ENCODE results near the gene MRPS18B. TPM values are rescaled to one million over a fixed set of nuclear protein-coding genes. Genes with fewer than 3 reads are reported as not detected.

MRPS18B gene
- total RNA-seq, 1 experiment from 2014 or later = 112 TPM

- Histone ChIP-seq H3K4me2 (ENCODE audit: low read length) (peak within 1 kb of the TSS; percentile 88), H3K9me3 (ENCODE audit: control insufficient read depth in 1 of 2, insufficient read depth in 1 of 2, low read depth in 1 of 2, low read length in 2 of 2) (no peaks in the 10 kb centered on the region), H4K20me1 (ENCODE audit: insufficient read depth) (peaks cover 12% of the 10 kb centered on the region; the same call in 1 of the 2 replicates), H2AFZ (ENCODE audit: low read depth, low read length, poor library complexity, severe bottlenecking) (peak within 1 kb of the TSS; percentile 24), H3K4me3 (replicated peaks in 1 of 2; ENCODE audit: low read depth in 1 of 2, low read length in 2 of 2) (peak within 1 kb of the TSS; percentile 66 to 97), H3K9ac (ENCODE audit: low read length) (peak within 1 kb of the TSS; percentile 85), H3K9me2 (ENCODE audit: insufficient read depth) (no peaks in the 10 kb centered on the region), H3K79me2 (ENCODE audit: insufficient read depth, low read length) (peaks cover 49% of the 10 kb centered on the region), H3K27me3 (ENCODE audit: insufficient read depth, low read length) (no peaks in the 10 kb centered on the region), H3K4me1 (ENCODE audit: control insufficient read depth in 1 of 2, insufficient read depth in 2 of 2, low read length in 2 of 2) (peaks cover 9 to 29% of the 10 kb centered on the region in 2 experiments), H3K27ac (ENCODE audit: low read depth, low read length) (peak within 1 kb of the TSS; percentile 72), H3K36me3 (ENCODE audit: control insufficient read depth in 1 of 2, insufficient read depth in 2 of 2, low read length in 2 of 2) (peaks cover 2 to 12% of the 10 kb centered on the region in 2 experiments; a peak in 3 of 4 replicates)
- ChIA-PET POLR2A (interaction anchor here (1.0 to 1.1 kb wide), 5 partner anchors 15 to 45 kb away, joined by 3 to 12 read pairs (median 6); partner anchors contain the start of genes GNL1 and PRR3), RAD21 (ENCODE audit: low non-redundant PET in 1 of 2, low total read pairs in 2 of 2, uncharacterized antibody in 2 of 2, unreplicated experiment in 2 of 2) (no interaction called here), CTCF (interaction anchor here (0.6 to 1.3 kb wide), 3 partner anchors 26 to 30 kb away, joined by 3 to 6 read pairs (median 3); no protein-coding TSS in a partner anchor)
- ATAC-seq = peak; percentile 92
- intact Hi-C loops (cut with micrococcal nuclease) = loop anchor here (1.0 kb wide), 1 partner anchor 15 kb away; the partner anchor contains the start of gene GNL1
- no TSS peak for BruUV-seq (replicated peaks)
- peak; percentile 93 for DNase-seq (ENCODE audit: low read depth, low spot score)
- no peak for TF ChIP-seq EZH2phosphoT487 (IDR thresholded peaks at IDR 0.05; ENCODE audit: borderline replicate concordance)
- peak; percentile 15 for TF ChIP-seq TCF7L2 (IDR thresholded peaks at IDR 0.05; ENCODE audit: borderline replicate concordance, extremely low read depth, insufficient read depth, insufficient read length)
- peak; percentile 99 for TF ChIP-seq MAX (IDR thresholded peaks at IDR 0.05)
- peak; percentile 48 for TF ChIP-seq POLR2A (IDR thresholded peaks at IDR 0.05; ENCODE audit: borderline replicate concordance, extremely low read depth, insufficient read depth, insufficient read length)
- TF ChIP-seq ELF1 (IDR thresholded peaks at IDR 0.05; ENCODE audit: borderline replicate concordance, low read depth) = peak; percentile 44; the same call in 1 of the 2 replicates
- TF ChIP-seq EGR1 (IDR thresholded peaks at IDR 0.05; ENCODE audit: low read depth) = peak; percentile 88
- TF ChIP-seq SP1 (IDR thresholded peaks at IDR 0.05; ENCODE audit: low read depth) = peak; percentile 78
- no peak for TF ChIP-seq CEBPB (IDR thresholded peaks at IDR 0.05; ENCODE audit: low read depth)
- peak; percentile 56 for TF ChIP-seq YY1 (IDR thresholded peaks at IDR 0.05; ENCODE audit: extremely low read depth, insufficient replicate concordance, low read depth, low read length)
- TF ChIP-seq RAD21 (IDR thresholded peaks at IDR 0.05; ENCODE audit: low read depth) = no peak
- peak; percentile 73 for TF ChIP-seq ZFX (IDR thresholded peaks at IDR 0.05)
- TF ChIP-seq CBX3 (IDR thresholded peaks at IDR 0.05; ENCODE audit: low read depth) = peak; percentile 79
- TF ChIP-seq SIN3A (IDR thresholded peaks at IDR 0.05; ENCODE audit: low read depth) = peak; percentile 97
- peak; percentile 89 for TF ChIP-seq POLR2AphosphoS5 (IDR thresholded peaks at IDR 0.05; ENCODE audit: low read depth, low read length)
- no peak for TF ChIP-seq ZBTB33 (IDR thresholded peaks at IDR 0.05; ENCODE audit: extremely low read depth, insufficient replicate concordance, low read length)
- 0 out of 2 replicates have a peak, but pooled peaks have one; percentile 50 for TF ChIP-seq SRF (IDR thresholded peaks at IDR 0.05; ENCODE audit: low read depth)
- TF ChIP-seq EZH2 (IDR thresholded peaks at IDR 0.05) = no peak
Measured at GRCh38 chr6:30571075-30571761, 46.4 kb upstream of the MRPS18B start, which contains the start of gene ABCF1. Gene ABCF1, plus strand, starts transcription at chr6:30571442. Its CDS starts 46 bp downstream, at chr6:30571488.
